CD4-positive, CD25-positive, alpha-beta regulatory T cell (primary cell): ENCODE data around the gene HAUS6. TPM values are rescaled to one million over a fixed set of nuclear protein-coding genes. Genes with fewer than 3 reads are reported as not detected.
"Not testable (repeated sequence)": the region's sequence is repeated elsewhere in the genome, so short reads cannot be mapped to it uniquely, and the experiment has no call there.

Source experiments
- ATAC-seq, 2 donors: fragments of 150-1000 bp; cut with Tn5 transposase; one replicate each; pipeline ENCODE4 v1.10.0; 2021; ENCODE audit warnings: low read depth in 2 of 2, moderate number of reproducible peaks in 2 of 2, moderate library complexity in 1 of 2
- DNase-seq, 3 donors: peaks; one replicate each; pipeline versions ENCODE4 v3.0.0 to v3.0.0-alpha.2; 2012 to 2022; ENCODE audit warnings: mixed read lengths in 1 of 3
- H3K27ac ChIP-seq: one replicate; pipeline ENCODE4 v1.7.0; 2013; ENCODE audit warnings: mild to moderate bottlenecking, low read length; ENCODE audit not compliant: insufficient read depth, poor library complexity, severe bottlenecking
- H3K27me3 ChIP-seq: one replicate; pipeline ENCODE4 v1.7.0; 2013; ENCODE audit warnings: low read length; ENCODE audit not compliant: control insufficient read depth, insufficient read depth
- H3K36me3 ChIP-seq: one replicate; pipeline ENCODE4 v1.7.0; 2013; ENCODE audit warnings: mild to moderate bottlenecking, low read length, moderate library complexity; ENCODE audit not compliant: control insufficient read depth, insufficient read depth
- H3K4me1 ChIP-seq: 2 replicates; pipeline ENCODE4 v1.7.0; 2013; ENCODE audit warnings: mild to moderate bottlenecking, low read length; ENCODE audit not compliant: insufficient read depth, control insufficient read depth, poor library complexity, severe bottlenecking
- H3K4me3 ChIP-seq: one replicate; pipeline ENCODE4 v1.7.0; 2013; ENCODE audit warnings: low read depth, mild to moderate bottlenecking, low read length, moderate library complexity
- H3K9me3 ChIP-seq, 2 experiments: 1 replicate in 1 of 2; 2 replicates in 1 of 2; pipeline ENCODE4 v1.7.0; 2013; ENCODE audit warnings: low read length in 2 of 2, mild to moderate bottlenecking in 1 of 2, moderate library complexity in 1 of 2; ENCODE audit not compliant: control insufficient read depth in 2 of 2
- H3K27ac Mint-ChIP-seq, 3 donors: one replicate each; pipeline ENCODE4 v1.8.0; 2020 to 2022; ENCODE audit warnings: mild to moderate bottlenecking in 3 of 3, mixed read lengths in 3 of 3, moderate library complexity in 2 of 3
- H3K27me3 Mint-ChIP-seq: one replicate; pipeline ENCODE4 v1.8.0; 2022; ENCODE audit warnings: mild to moderate bottlenecking, mixed read lengths
- H3K36me3 Mint-ChIP-seq: one replicate; pipeline ENCODE4 v1.8.0; 2020; ENCODE audit warnings: mixed read lengths
- H3K4me1 Mint-ChIP-seq, 4 donors: one replicate each; pipeline ENCODE4 v1.8.0; 2020 to 2022; ENCODE audit warnings: mixed read lengths in 4 of 4, mild to moderate bottlenecking in 1 of 4
- H3K4me3 Mint-ChIP-seq, 4 donors: one replicate each; pipeline ENCODE4 v1.8.0; 2020 to 2022; ENCODE audit warnings: mild to moderate bottlenecking in 4 of 4, mixed read lengths in 4 of 4, moderate library complexity in 3 of 4
- H3K9me3 Mint-ChIP-seq, 7 donors: one replicate each; pipeline ENCODE4 v1.8.0; 2020 to 2022; ENCODE audit warnings: mixed read lengths in 7 of 7, mild to moderate bottlenecking in 3 of 7, moderate library complexity in 2 of 7
- polyA plus RNA-seq, 4 donors: library from polyadenylated mRNA; unstranded; fragments of 300-500 nt; fragmentation: Illumina TruSeq; gene quantifications; one replicate each; pipeline ENCODE4 v1.2.3, GENCODE V29; 2021
- total RNA-seq: library from RNA; stranded (reverse); gene quantifications from one replicate; pipeline ENCODE4 v1.2.3, GENCODE V29; 2022

HAUS6 gene
- total and polyA plus RNA-seq, 5 donors from 2014 or later = 4.5 to 13.2 (median 5.9) TPM

- peaks cover 47% of the 10 kb centered on the region for H3K36me3 ChIP-seq
- no peaks in the 10 kb centered on the region for H3K27me3 Mint-ChIP-seq
These were observed 12.1 kb upstream of the HAUS6 start for GRCh38 chr9:19114680-19115270.

GRCh38 chr9:19113964-19114679 is 11.4 kb upstream of the HAUS6 start:
- Mint-ChIP-seq H3K4me1 (peaks cover 0 to 4% (median 0%) of the 10 kb centered on the region in 4 donors), H3K36me3 (peaks cover 47% of the 10 kb centered on the region), H3K27ac (peak overlapping the region in 1 of 3 donors; percentile 60), H3K9me3 (no peaks in the 10 kb centered on the region), H3K4me3 (peak overlapping the region in 1 of 4 donors; percentile 4), H3K27me3 (no peaks in the 10 kb centered on the region)
- H3K27ac ChIP-seq = no peak overlapping the region
- no peak for DNase-seq
- no peaks in the 10 kb centered on the region for H3K4me1 ChIP-seq
- no peaks in the 10 kb centered on the region for H3K9me3 ChIP-seq
- no peak overlapping the region for H3K4me3 ChIP-seq
- no peak for ATAC-seq
- no peaks in the 10 kb centered on the region for H3K27me3 ChIP-seq
- peaks cover 41% of the 10 kb centered on the region for H3K36me3 ChIP-seq

More at GRCh38 chr9:19114680-19115270, 12.1 kb upstream of the HAUS6 start:
- peaks cover 53% of the 10 kb centered on the region for H3K36me3 Mint-ChIP-seq
- Histone ChIP-seq H3K4me3 (no peak overlapping the region), H3K27ac (no peak overlapping the region), H3K27me3 (no peaks in the 10 kb centered on the region), H3K9me3 (no peaks in the 10 kb centered on the region), H3K4me1 (no peaks in the 10 kb centered on the region)
- H3K4me1 Mint-ChIP-seq = peaks cover 0 to 5% (median 0%) of the 10 kb centered on the region in 4 donors
- no peaks in the 10 kb centered on the region for H3K9me3 Mint-ChIP-seq
- peak overlapping the region in 1 of 3 donors; percentile 60 for H3K27ac Mint-ChIP-seq
- H3K4me3 Mint-ChIP-seq = no peak overlapping the region
- no peak for ATAC-seq
- DNase-seq = no peak

- not testable (repeated sequence) for H3K9me3 Mint-ChIP-seq, H3K4me3 Mint-ChIP-seq, H3K4me1 Mint-ChIP-seq, H3K27me3 Mint-ChIP-seq, H3K9me3 ChIP-seq, H3K4me3 ChIP-seq, H3K27ac Mint-ChIP-seq, H3K4me1 ChIP-seq, H3K27me3 ChIP-seq, ATAC-seq, H3K27ac ChIP-seq, DNase-seq
- peaks cover 37% of the 10 kb centered on the region for H3K36me3 Mint-ChIP-seq
- peaks cover 31% of the 10 kb centered on the region for H3K36me3 ChIP-seq
These were observed 10.4 kb upstream of the HAUS6 start for GRCh38 chr9:19113064-19113611.

- H3K4me1 ChIP-seq = peaks cover 3% of the 10 kb centered on the region
- H3K4me3 ChIP-seq = no peak overlapping the region
- H3K27ac ChIP-seq = no peak overlapping the region
- Mint-ChIP-seq H3K4me1 (peaks cover 0 to 3% (median 1%) of the 10 kb centered on the region in 4 donors), H3K9me3 (no peaks in the 10 kb centered on the region), H3K4me3 (no peak overlapping the region), H3K27me3 (no peaks in the 10 kb centered on the region), H3K36me3 (peaks cover 8% of the 10 kb centered on the region), H3K27ac (no peak overlapping the region)
- no peaks in the 10 kb centered on the region for H3K36me3 ChIP-seq
- no peak for DNase-seq
- no peak for ATAC-seq
- H3K9me3 ChIP-seq = no peaks in the 10 kb centered on the region
- H3K27me3 ChIP-seq = no peaks in the 10 kb centered on the region
These were observed 5.3 kb upstream of the HAUS6 start for GRCh38 chr9:19108038-19108437.

- Histone ChIP-seq H3K9me3 (no peaks in the 10 kb centered on the region), H3K27me3 (no peaks in the 10 kb centered on the region), H3K4me3 (no peak overlapping the region), H3K36me3 (peaks cover 3% of the 10 kb centered on the region), H3K4me1 (peaks cover 27% of the 10 kb centered on the region), H3K27ac (no peak overlapping the region)
- ATAC-seq (no peak), DNase-seq (no peak)
- H3K4me1 Mint-ChIP-seq = peaks cover 6 to 31% (median 19%) of the 10 kb centered on the region in 4 donors
- H3K9me3 Mint-ChIP-seq = no peaks in the 10 kb centered on the region
- H3K27ac Mint-ChIP-seq = no peak overlapping the region
- H3K36me3 Mint-ChIP-seq = peaks cover 5% of the 10 kb centered on the region
- peak overlapping the region in 3 of 4 donors; percentile 36 to 77 (median 62) for H3K4me3 Mint-ChIP-seq
- no peaks in the 10 kb centered on the region for H3K27me3 Mint-ChIP-seq
These were observed 2.0 kb upstream of the HAUS6 start for GRCh38 chr9:19104515-19105282.

GRCh38 chr9:19102181-19102630 is 498 bp downstream of the HAUS6 start:
- Histone ChIP-seq H3K9me3 (no peaks in the 10 kb centered on the region), H3K4me3 (peak overlapping the region; percentile 90), H3K36me3 (peaks cover 3% of the 10 kb centered on the region), H3K27ac (peak overlapping the region; percentile 91), H3K27me3 (no peaks in the 10 kb centered on the region), H3K4me1 (peaks cover 27% of the 10 kb centered on the region)
- Mint-ChIP-seq H3K27ac (peak overlapping the region; percentile 92 to 96 (median 95)), H3K36me3 (peaks cover 8% of the 10 kb centered on the region), H3K4me3 (peak overlapping the region; percentile 89 to 99 (median 96)), H3K9me3 (no peaks in the 10 kb centered on the region), H3K4me1 (peaks cover 6 to 43% (median 29%) of the 10 kb centered on the region in 4 donors), H3K27me3 (no peaks in the 10 kb centered on the region)
- ATAC-seq (peak; percentile 25 to 31), DNase-seq (peak in 2 of 3 donors; percentile 11 to 71)

GRCh38 chr9:19101203-19101602 is 1.5 kb downstream of the HAUS6 start:
- peaks cover 8% of the 10 kb centered on the region for H3K36me3 Mint-ChIP-seq
- ATAC-seq (no peak), DNase-seq (no peak)
- no peak overlapping the region for H3K27ac ChIP-seq
- peaks cover 6% of the 10 kb centered on the region for H3K36me3 ChIP-seq
- H3K4me3 Mint-ChIP-seq = peak overlapping the region; percentile 80 to 89 (median 85)
- H3K9me3 Mint-ChIP-seq = no peaks in the 10 kb centered on the region
- peaks cover 6 to 53% (median 37%) of the 10 kb centered on the region in 4 donors for H3K4me1 Mint-ChIP-seq
- no peak overlapping the region for H3K4me3 ChIP-seq
- H3K27ac Mint-ChIP-seq = peak overlapping the region in 2 of 3 donors; percentile 56 to 92
- H3K27me3 ChIP-seq = no peaks in the 10 kb centered on the region
- H3K27me3 Mint-ChIP-seq = no peaks in the 10 kb centered on the region
- no peaks in the 10 kb centered on the region for H3K9me3 ChIP-seq
- peaks cover 32% of the 10 kb centered on the region for H3K4me1 ChIP-seq
